Smooth muscle cell (in vitro differentiated cells): ENCODE results near the gene CALHM3. TPM values are rescaled to one million over a fixed set of nuclear protein-coding genes. Genes with fewer than 3 reads are reported as not detected.

Experiments used
- DNase-seq: peaks from one replicate; lab custom pipeline; 2025; ENCODE audit not compliant: unreplicated experiment; lab: John Stamatoyannopoulos, UW
- H2AFZ ChIP-seq: fragments of 200-600 bp; sonication (generic); 2 replicates; pipeline ENCODE4 v1.6.0; 2016; ENCODE audit warnings: antibody characterized with exemption, low read depth, mild to moderate bottlenecking
- H3F3A ChIP-seq: fragments of 200-600 bp; sonication (generic); 2 replicates; pipeline ENCODE4 v1.6.0; 2017; ENCODE audit warnings: antibody characterized with exemption, low read depth
- H3K27ac ChIP-seq: fragments of 200-600 bp; sonication (generic); 2 replicates; pipeline ENCODE4 v1.5.1; 2016; ENCODE audit warnings: low read depth, mild to moderate bottlenecking
- H3K27me3 ChIP-seq: fragments of 200-600 bp; sonication (generic); 2 replicates; pipeline ENCODE4 v1.6.1; 2016; ENCODE audit warnings: low read depth, mild to moderate bottlenecking
- H3K36me3 ChIP-seq: fragments of 200-600 bp; sonication (generic); 2 replicates; pipeline ENCODE4 v1.5.1; 2016; ENCODE audit warnings: low read depth
- H3K4me1 ChIP-seq: fragments of 200-600 bp; sonication (generic); 2 replicates; pipeline ENCODE4 v1.5.1; 2016; ENCODE audit warnings: low read depth
- H3K4me2 ChIP-seq: fragments of 200-600 bp; sonication (generic); 2 replicates; pipeline ENCODE4 v1.6.0; 2016; ENCODE audit warnings: mild to moderate bottlenecking
- H3K4me3 ChIP-seq: fragments of 200-600 bp; sonication (generic); 2 replicates; pipeline ENCODE4 v1.5.1; 2016; ENCODE audit warnings: mild to moderate bottlenecking
- H3K79me2 ChIP-seq: fragments of 200-600 bp; sonication (generic); 2 replicates; pipeline ENCODE4 v1.6.0; 2016; ENCODE audit warnings: low read depth, mild to moderate bottlenecking
- H3K9ac ChIP-seq: fragments of 200-600 bp; sonication (generic); 2 replicates; pipeline ENCODE4 v1.6.0; 2016; ENCODE audit warnings: low read depth
- H3K9me3 ChIP-seq: fragments of 200-600 bp; sonication (generic); replicated peaks from 2 replicates; pipeline ENCODE4 v1.5.1; 2016; ENCODE audit warnings: low read depth
- H4K20me1 ChIP-seq: fragments of 200-600 bp; sonication (generic); 2 replicates; pipeline ENCODE4 v1.6.0; 2016; ENCODE audit warnings: low read depth
- WGBS: methylation state at CpG from one replicate; pipeline ENCODE4 v1.1.7; 2016; ENCODE audit warnings: low lambda C conversion rate; 5-methylcytosine and 5-hydroxymethylcytosine counted together
- polyA plus RNA-seq: library from polyadenylated mRNA; unstranded; fragments of >200 nt; fragmentation: Nextera tagmentation; extraction: Ambion mirVana; gene quantifications from 2 replicates; pipeline ENCODE4 v1.2.1, GENCODE V29; 2016
- total RNA-seq: library from RNA; depleted of rRNA; stranded (reverse); fragments of >200 nt; gene quantifications from 2 replicates; pipeline ENCODE4 v1.2.3, GENCODE V29; 2014
- TF ChIP-seq, protein P1 (sequence below): fragments of 200-600 bp; sonication (generic); IDR thresholded peaks from 2 replicates; pipeline ENCODE4 v1.5.1; 2017; ENCODE audit warnings: borderline replicate concordance, mild to moderate bottlenecking, antibody characterized with exemption; ENCODE audit not compliant: insufficient read depth, poor library complexity, severe bottlenecking

CALHM3 gene
- total and polyA plus RNA-seq, 2 experiments from 2014 or later: not detected

- WGBS: 80% methylated on average over 13 of the region's 13 CpGs
- Histone ChIP-seq H3K4me1 (peaks cover 8% of the 10 kb centered on the region), H3K36me3 (no peaks in the 10 kb centered on the region), H3K4me2 (no peak overlapping the region), H3K27me3 (peaks cover 7% of the 10 kb centered on the region), H4K20me1 (no peaks in the 10 kb centered on the region), H3K27ac (no peak overlapping the region), H3K4me3 (no peak overlapping the region), H2AFZ (no peak overlapping the region), H3K79me2 (no peaks in the 10 kb centered on the region), H3K9ac (no peak overlapping the region), H3K9me3 (no peaks in the 10 kb centered on the region), H3F3A (no peaks in the 10 kb centered on the region)
- no peak for DNase-seq
- TF ChIP-seq, protein P1, sequence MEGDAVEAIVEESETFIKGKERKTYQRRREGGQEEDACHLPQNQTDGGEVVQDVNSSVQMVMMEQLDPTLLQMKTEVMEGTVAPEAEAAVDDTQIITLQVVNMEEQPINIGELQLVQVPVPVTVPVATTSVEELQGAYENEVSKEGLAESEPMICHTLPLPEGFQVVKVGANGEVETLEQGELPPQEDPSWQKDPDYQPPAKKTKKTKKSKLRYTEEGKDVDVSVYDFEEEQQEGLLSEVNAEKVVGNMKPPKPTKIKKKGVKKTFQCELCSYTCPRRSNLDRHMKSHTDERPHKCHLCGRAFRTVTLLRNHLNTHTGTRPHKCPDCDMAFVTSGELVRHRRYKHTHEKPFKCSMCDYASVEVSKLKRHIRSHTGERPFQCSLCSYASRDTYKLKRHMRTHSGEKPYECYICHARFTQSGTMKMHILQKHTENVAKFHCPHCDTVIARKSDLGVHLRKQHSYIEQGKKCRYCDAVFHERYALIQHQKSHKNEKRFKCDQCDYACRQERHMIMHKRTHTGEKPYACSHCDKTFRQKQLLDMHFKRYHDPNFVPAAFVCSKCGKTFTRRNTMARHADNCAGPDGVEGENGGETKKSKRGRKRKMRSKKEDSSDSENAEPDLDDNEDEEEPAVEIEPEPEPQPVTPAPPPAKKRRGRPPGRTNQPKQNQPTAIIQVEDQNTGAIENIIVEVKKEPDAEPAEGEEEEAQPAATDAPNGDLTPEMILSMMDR: no peak
Observed at GRCh38 chr10:103502849-103503660, 24.0 kb upstream of the CALHM3 start.

- no peaks in the 10 kb centered on the region for H3K79me2 ChIP-seq
- no peaks in the 10 kb centered on the region for H3K9me3 ChIP-seq
- peaks cover 8% of the 10 kb centered on the region for H3K4me1 ChIP-seq
- H3K27ac ChIP-seq: no peak overlapping the region
- H3K36me3 ChIP-seq: no peaks in the 10 kb centered on the region
- H2AFZ ChIP-seq: no peak overlapping the region
- no peak overlapping the region for H3K9ac ChIP-seq
- no peaks in the 10 kb centered on the region for H3F3A ChIP-seq
- DNase-seq: no peak
- no peaks in the 10 kb centered on the region for H4K20me1 ChIP-seq
- TF ChIP-seq, protein P1: no peak
- WGBS: 74% methylated on average over 3 of the region's 3 CpGs
- H3K27me3 ChIP-seq: peaks cover 22% of the 10 kb centered on the region
- no peak overlapping the region for H3K4me2 ChIP-seq
- no peak overlapping the region for H3K4me3 ChIP-seq
Observed at GRCh38 chr10:103501186-103501585, 22.1 kb upstream of the CALHM3 start.

- Histone ChIP-seq H3K4me2 (peak overlapping the region; percentile 71), H3K27ac (peak overlapping the region; percentile 87), H3K27me3 (peaks cover 29% of the 10 kb centered on the region)
Observed at GRCh38 chr10:103500481-103500880, 21.4 kb upstream of the CALHM3 start.

More at GRCh38 chr10:103500481-103500880, 21.4 kb upstream of the CALHM3 start:
- Histone ChIP-seq H3K36me3 (no peaks in the 10 kb centered on the region), H3K4me1 (peaks cover 8% of the 10 kb centered on the region), H3K9ac (peak overlapping the region; percentile 84), H4K20me1 (no peaks in the 10 kb centered on the region), H3F3A (no peaks in the 10 kb centered on the region), H3K4me3 (no peak overlapping the region), H3K9me3 (no peaks in the 10 kb centered on the region), H2AFZ (no peak overlapping the region), H3K79me2 (no peaks in the 10 kb centered on the region)
- DNase-seq: no peak
- TF ChIP-seq, protein P1: no peak
- WGBS: 68% methylated on average over 6 of the region's 6 CpGs
